Measurements from ENCODE around the gene COG5.
"Not testable (repeated sequence)": the region's sequence is repeated elsewhere in the genome, so short reads cannot be mapped to it uniquely, and the experiment has no call there.

The COG5 gene

DNA sequence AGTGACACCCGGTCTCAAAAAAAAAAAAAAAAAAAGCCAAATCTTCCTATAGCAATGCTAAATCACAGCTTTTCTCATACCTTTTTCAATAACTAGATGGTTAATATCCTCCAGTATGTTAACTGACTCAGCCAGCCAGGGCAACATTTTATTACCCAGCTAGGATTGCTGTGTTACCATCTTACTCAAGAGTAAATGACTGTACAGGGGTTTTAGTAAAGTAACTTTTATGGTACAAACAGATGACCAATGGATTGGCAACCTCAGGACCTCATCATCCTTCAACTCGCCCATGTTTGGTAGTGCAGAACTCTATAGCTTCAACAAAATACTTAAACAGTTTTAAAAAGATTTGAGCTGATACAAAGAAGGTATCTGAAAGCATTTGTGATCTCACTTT lies 335.4 kb downstream of the COG5 start:
- Histone ChIP-seq H3K4me3 (replicated peaks; ENCODE audit: insufficient read depth, low read length) (no peak overlapping the region), H3K27ac (replicated peaks) (no peak overlapping the region), H3K27me3 (ENCODE audit: insufficient read depth, poor library complexity, severe bottlenecking) (no peaks in the 10 kb centered on the region)
- no peak for TF ChIP-seq SPI1 (IDR thresholded peaks at IDR 0.05; ENCODE audit: borderline replicate concordance, low read depth)
- TF ChIP-seq, protein P1, sequence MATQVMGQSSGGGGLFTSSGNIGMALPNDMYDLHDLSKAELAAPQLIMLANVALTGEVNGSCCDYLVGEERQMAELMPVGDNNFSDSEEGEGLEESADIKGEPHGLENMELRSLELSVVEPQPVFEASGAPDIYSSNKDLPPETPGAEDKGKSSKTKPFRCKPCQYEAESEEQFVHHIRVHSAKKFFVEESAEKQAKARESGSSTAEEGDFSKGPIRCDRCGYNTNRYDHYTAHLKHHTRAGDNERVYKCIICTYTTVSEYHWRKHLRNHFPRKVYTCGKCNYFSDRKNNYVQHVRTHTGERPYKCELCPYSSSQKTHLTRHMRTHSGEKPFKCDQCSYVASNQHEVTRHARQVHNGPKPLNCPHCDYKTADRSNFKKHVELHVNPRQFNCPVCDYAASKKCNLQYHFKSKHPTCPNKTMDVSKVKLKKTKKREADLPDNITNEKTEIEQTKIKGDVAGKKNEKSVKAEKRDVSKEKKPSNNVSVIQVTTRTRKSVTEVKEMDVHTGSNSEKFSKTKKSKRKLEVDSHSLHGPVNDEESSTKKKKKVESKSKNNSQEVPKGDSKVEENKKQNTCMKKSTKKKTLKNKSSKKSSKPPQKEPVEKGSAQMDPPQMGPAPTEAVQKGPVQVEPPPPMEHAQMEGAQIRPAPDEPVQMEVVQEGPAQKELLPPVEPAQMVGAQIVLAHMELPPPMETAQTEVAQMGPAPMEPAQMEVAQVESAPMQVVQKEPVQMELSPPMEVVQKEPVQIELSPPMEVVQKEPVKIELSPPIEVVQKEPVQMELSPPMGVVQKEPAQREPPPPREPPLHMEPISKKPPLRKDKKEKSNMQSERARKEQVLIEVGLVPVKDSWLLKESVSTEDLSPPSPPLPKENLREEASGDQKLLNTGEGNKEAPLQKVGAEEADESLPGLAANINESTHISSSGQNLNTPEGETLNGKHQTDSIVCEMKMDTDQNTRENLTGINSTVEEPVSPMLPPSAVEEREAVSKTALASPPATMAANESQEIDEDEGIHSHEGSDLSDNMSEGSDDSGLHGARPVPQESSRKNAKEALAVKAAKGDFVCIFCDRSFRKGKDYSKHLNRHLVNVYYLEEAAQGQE (IDR thresholded peaks at IDR 0.05; ENCODE audit: insufficient replicate concordance, low read depth): no peak
- no peak for TF ChIP-seq GABPA (IDR thresholded peaks at IDR 0.05; ENCODE audit: low read depth)
- no peak for TF ChIP-seq CTCF (IDR thresholded peaks at IDR 0.05; ENCODE audit: insufficient read depth, low read length)
- no peak for TF ChIP-seq POLR2AphosphoS5 (IDR thresholded peaks at IDR 0.05; ENCODE audit: low read depth)
- DNase-seq (ENCODE audit: low read depth in 1 of 2, low spot score in 1 of 2): no peak

DNA sequence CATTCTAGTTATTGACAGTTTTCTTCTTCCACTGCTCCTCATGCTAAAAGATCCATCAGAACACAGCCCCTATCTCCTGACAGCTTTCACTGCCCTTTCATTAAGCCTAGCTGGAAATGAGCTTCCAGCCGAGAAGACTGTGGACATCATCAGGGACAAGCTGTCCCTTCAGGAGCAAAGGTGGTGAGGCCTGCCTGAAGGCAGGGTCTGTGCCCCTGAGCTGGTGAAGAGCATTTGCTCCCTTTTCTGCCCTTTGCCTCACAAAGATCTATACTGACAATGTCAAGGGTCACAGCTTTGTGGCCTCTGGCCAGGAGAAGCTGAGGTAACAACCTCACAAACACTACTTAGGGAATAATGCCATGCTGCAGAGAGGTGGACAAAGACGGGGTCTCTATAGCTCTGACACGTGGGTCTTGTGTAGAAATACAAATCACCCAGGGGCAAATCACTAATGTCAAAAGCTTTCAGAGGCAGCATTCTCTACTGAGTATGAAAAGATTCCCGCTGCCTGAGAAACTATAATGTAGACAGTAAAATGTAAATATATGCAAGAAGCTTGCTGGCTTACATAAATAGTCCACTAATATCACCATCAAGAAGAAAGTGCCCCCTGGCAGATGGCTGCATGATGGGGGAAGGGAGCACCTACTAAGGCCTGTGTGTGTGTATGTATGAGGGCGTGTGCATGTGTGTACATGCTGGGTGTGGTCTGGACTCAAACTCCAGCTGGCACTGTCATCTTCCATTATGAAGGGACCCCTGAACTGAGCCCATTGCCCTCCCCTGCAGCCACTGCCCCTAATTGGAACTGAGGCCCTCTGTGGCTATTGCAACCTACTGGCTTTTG lies 339.1 kb downstream of the COG5 start:
- DNase-seq (ENCODE audit: low read depth in 1 of 2, low spot score in 1 of 2): no peak
- H3K27me3 ChIP-seq (ENCODE audit: insufficient read depth, poor library complexity, severe bottlenecking): no peaks in the 10 kb centered on the region
- TF ChIP-seq CTCF (IDR thresholded peaks at IDR 0.05; ENCODE audit: insufficient read depth, low read length) (no peak), SPI1 (IDR thresholded peaks at IDR 0.05; ENCODE audit: borderline replicate concordance, low read depth) (no peak), GABPA (IDR thresholded peaks at IDR 0.05; ENCODE audit: low read depth) (no peak)
- H3K4me3 ChIP-seq (replicated peaks; ENCODE audit: insufficient read depth, low read length): no peak overlapping the region
- no peak overlapping the region for H3K27ac ChIP-seq (replicated peaks)

DNA sequence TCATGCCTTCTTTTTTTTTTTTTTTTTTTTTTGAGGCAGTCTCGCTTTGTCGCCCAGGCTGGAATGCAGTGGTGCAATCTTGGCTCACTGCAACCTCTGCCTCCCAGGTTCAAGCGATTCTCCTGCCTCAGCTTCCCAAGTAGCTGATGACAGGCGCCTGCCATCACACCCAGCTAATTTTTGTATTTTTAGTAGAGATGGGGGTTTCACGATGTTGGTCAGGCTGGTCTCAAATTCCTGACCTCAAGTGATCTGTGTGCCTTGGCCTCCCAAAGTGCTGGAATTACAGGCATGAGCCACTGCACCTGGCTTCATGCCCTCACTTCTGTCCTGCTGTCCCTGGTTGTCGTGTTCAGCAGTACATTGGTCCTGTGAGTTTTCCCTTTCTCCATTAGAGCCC lies 342.9 kb downstream of the COG5 start:
- not testable (repeated sequence) for H3K27ac ChIP-seq (replicated peaks); H3K4me3 ChIP-seq (replicated peaks; ENCODE audit: insufficient read depth, low read length); H3K27me3 ChIP-seq (ENCODE audit: insufficient read depth, poor library complexity, severe bottlenecking); DNase-seq (ENCODE audit: low read depth in 1 of 2, low spot score in 1 of 2)

GRCh38 chr7:107220356-107220755 lies 343.4 kb downstream of the COG5 start:
- H3K27ac ChIP-seq (replicated peaks): no peak overlapping the region
- no peak for DNase-seq (ENCODE audit: low read depth in 1 of 2, low spot score in 1 of 2)
- H3K27me3 ChIP-seq (ENCODE audit: insufficient read depth, poor library complexity, severe bottlenecking): no peaks in the 10 kb centered on the region
- TF ChIP-seq GABPA (IDR thresholded peaks at IDR 0.05; ENCODE audit: low read depth): no peak
- no peak for TF ChIP-seq CTCF (IDR thresholded peaks at IDR 0.05; ENCODE audit: insufficient read depth, low read length)
- TF ChIP-seq, protein P1 (IDR thresholded peaks at IDR 0.05; ENCODE audit: insufficient replicate concordance, low read depth): no peak
- no peak overlapping the region for H3K4me3 ChIP-seq (replicated peaks; ENCODE audit: insufficient read depth, low read length)
